HuH-7.5 (cell line): ENCODE measurements around the gene CLEC11A.

Source experiments
- DNase-seq: peaks from one replicate; pipeline ENCODE4 v3.0.0; 2011; ENCODE audit warnings: low spot score

Gene CLEC11A

GRCh38 chr19:50723069-50723468, at the start of gene CLEC11A:
TSS of gene CLEC11A (plus strand) at chr19:50723364. CDS start at chr19:50723526, 162 bp downstream.
- no peak for DNase-seq

DNA sequence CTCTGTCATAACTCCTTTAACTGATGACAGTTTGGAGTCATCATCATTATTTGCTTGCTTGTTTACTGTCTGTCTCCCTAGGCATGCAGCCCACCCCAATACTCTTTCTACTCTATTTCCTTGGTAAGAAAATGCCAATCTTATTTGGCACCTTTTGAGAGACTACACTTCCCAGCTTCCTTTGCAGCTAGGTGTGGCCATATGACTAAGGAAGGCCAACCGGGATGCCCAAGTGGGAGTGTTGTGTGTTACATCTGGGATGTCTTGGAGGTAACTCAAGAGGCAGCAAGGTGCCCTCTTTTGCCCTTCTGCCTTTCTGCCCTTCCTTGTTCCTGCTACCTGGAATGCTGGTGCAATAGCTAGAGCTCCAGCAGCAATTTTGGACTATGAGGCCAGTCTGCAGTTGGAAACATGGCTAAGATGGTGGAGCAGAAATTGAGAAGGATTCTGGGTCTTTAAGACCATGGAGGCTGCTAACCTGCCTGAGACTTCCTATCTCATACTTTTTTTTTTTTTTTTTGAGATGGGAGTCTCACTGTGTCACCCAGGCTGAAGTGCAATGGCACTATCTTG, 46.5 kb upstream of the CLEC11A start:
- no peak for DNase-seq

DNA sequence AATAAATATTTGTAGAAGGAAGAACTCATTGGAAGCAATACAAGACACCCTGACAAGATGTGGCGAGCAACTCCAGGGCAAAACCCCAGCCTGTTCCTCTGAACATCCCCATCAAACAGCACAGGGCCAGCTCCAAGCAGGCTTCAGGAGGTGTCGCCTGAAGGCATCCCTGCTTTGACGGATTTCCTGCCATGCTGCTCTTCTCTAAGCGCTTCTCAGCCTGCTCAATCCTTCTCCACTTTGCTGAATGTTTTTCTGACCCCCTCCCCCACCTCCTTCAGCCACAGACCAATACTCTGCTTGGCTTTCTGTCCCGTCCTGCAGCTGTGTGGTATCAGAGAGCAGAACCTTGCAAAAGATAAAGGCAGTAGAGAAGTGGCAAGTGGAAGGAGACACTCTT, 45.5 kb upstream of the CLEC11A start:
- DNase-seq, result no peak

DNA sequence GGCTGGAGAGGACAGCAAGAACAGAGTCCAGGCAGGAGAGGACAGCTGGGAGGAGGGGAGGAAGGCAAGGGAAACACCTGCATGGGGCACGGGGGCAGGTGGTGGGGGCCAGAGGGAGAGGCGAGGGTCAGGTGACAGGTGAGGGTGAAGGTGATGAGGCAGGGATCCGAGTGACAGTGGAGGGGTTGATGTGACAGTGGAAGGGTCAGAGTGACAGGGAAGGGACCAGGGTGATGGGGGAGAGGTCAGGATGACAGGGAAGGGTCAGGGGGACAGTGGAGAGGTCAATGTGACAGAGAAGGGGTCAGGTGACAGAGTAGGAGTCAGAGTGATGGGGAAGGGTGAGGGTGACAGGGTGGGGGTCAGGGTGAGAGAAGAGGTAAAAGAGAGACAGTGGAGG, 44.8 kb upstream of the CLEC11A start:
- DNase-seq, result no peak

DNA sequence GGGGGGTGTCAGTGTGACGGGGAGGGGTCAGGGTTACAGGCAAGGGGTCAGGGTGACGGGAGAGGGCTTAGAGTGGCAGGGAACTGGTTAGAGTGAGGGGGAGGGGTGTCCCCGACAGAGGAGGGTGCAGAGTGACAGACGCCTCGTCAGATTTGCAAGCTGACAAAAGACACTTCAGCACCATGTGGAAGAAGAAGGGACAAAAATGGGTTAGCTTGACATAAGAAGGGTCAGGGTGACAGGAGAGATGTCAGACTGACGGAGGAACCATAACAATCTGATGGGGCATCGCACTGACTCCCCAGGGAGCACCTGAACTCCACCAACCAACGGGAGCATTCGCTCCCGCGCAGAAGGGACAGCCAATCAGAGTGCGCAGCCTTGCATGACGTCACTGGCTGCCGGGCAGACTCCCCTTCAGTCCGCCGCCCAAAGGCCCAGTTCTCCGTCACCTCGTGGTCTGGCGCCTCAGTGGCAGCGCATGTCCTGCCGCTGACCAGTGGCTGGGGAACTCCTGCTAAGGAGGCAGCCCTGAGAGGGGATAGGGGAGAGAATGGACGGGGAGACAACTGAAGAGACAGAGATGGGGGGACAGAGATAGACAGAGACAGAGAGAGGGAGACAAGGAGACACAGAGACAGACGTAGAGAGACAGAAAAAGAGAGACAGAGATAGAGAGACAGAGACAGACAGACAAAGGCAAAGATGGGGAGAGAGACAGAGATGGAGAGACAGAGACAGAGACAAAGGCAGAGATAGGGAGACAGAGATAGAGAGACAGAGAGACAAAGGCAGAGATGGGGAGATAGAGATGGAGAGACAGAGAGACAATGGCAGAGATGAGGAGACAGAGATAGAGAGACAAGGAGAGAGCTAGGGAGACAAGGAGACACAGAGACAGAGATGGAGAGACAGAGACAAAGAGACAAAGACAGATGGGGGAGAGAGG, 43.7 kb upstream of the CLEC11A start:
- DNase-seq, result peak; percentile 64

GRCh38 chr19:50686310-50687032, 36.7 kb upstream of the CLEC11A start:
- no peak for DNase-seq

DNA sequence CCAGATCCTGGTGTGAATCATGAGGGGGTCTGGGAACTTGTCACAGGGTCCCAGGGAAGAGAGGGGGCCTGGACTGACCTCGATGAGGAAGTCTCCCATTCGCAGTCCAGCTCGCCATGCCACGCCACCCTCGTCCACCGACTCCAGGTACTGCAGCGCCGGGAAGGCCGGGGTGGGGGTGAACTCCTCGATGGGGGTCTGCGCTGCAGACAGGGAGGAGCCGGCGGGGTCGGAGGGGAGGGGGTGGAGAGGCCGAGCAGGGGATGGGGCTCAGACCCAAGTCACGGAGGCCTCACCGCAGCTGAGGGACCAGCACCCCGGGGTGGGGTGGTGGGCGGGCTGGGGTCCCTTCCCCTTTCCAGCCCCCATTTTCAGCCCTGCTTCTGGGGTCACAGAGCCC, 34.4 kb upstream of the CLEC11A start:
- DNase-seq, result no peak

GRCh38 chr19:50690439-50690838, 32.7 kb upstream of the CLEC11A start:
- no peak for DNase-seq

GRCh38 chr19:50693064-50693975, 29.8 kb upstream of the CLEC11A start:
- DNase-seq, result no peak

DNA sequence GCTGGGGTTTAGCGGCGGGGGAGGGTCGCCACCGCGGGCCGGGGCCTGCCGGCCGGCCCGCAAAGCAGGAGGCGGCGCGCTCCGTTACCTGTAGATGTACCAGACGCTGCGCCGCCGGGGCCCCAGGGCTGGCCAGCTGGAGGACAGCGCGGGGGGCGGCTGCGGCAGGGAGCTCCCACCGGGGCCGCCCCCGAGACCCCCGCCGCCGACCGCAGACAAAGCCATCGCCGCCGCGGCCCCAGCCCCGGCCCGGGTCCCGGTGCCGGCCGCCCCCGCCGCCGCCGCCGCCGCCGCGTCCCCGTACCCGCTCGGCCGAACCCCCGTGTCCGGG, 28.4 kb upstream of the CLEC11A start:
- DNase-seq, result no peak

GRCh38 chr19:50695251-50696093, 27.7 kb upstream of the CLEC11A start:
- peak; percentile 65 for DNase-seq

- no peak for DNase-seq
Measured at GRCh38 chr19:50696094-50696483, 27.1 kb upstream of the CLEC11A start.

DNA sequence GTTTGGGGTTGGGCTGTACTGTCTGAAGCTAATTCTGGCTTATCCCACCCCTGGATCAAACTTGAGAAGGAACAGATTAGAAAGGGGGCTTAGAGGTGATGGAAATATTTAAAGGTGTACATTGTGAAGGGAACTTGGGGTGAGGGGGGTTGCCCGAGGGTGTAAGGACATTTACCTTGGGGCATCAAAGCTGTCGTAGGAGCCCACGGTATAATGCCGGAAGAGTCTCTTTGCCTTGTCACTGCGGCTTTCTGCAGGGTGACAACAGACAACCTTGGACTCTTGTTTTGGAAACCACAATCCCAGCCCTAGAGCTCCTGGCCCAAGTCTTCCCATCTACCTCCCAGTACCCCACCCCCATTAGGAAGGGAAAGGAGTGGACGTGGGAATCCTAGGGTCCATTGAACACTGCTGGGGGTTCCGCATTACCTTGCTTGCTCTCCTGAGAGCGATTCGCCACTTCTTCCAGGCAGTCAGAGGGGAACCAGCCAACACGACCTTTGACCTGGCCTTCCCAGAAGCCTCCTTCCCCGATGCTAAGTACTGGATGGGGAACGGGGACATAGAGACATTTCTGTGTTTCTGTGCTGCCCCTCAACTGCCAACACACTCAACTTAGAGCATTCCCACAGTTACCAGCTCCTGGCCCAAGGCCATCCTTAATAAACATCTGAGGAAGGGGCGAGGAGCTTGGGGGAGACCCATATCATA, 25.6 kb upstream of the CLEC11A start:
- DNase-seq, result no peak

GRCh38 chr19:50701367-50701985, 21.7 kb upstream of the CLEC11A start:
- no peak for DNase-seq

DNA sequence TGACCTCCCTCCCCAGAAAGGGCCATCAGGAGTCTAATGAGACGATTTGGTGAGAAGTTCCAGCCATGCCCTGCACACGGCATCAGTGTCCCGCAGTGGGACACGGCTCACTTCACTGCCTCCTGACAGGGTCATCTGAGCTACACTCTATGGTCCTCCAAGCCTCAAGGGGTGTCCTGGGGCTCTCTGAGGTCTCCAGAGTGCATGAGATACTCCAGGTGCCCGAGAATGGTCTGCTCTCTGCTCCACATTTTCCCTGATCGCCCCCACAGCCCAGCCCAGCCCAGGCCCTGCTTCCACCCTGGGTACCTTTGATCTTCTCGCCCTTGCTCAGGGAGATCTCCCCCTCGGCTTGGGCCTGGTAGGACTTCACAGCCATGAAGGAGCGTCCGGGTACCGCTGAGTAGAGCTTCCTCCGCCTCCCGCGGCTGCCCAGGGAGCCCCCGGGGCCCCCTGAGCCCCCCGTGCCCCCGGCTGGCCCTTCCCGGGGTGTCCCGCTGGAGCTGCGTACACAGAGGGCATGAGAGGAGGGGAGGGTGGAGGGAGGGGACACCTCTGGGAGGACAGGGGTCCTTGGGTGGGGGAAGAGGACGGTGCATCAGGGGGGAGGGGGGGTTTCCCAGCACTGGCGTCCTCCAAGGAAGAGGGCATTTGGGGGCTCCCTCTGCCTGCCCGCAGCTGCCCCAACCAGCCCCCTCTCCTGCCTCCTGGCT, 20.9 kb upstream of the CLEC11A start:
- DNase-seq, result no peak

DNA sequence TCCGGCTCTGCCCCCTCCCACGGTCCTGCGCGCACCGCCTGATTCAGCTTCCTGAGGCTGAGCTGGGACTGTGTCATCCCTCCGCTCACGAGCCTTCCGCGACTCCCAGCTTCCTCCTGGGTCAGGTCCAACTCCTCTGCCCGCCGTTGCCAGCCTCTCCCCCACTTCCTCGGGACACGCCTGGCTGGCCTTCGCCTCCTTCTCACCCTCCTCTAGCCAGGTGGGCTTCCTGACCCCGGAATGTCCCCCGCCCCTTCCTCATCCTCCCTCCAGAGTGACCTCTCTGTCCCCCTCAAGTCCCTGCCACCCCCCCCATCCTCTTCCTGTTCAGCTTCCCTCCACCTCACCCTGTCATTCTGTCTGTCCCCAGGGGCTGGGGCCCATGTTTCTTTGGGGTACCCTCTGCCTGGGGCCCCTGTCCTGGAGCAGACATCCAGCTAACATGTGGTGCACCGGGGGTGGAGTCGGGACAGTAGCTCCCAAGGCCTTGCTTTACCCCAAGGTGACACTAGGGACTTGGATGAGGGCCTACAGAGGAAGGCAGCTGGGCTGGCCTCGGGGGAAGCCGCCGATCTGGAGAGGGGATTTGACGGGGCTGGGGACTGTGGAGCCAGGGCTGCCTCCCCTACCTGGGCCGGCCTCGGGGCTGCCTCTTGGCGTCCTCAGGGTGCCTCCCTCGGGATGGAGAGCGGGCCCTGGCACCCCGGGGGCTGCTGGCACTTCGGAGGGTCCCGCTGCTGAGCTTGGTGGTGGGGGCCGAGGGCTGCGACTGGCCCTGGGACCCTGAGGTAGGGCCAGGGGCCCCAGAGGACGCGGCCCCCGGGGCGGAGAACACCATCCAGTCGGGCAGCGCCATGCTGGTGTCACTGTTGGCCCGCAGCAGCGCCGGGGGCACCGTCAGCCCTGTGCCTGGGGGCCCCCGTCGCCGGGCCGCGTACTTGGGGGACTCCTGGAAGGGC, 20.0 kb upstream of the CLEC11A start:
- DNase-seq, result no peak

DNA sequence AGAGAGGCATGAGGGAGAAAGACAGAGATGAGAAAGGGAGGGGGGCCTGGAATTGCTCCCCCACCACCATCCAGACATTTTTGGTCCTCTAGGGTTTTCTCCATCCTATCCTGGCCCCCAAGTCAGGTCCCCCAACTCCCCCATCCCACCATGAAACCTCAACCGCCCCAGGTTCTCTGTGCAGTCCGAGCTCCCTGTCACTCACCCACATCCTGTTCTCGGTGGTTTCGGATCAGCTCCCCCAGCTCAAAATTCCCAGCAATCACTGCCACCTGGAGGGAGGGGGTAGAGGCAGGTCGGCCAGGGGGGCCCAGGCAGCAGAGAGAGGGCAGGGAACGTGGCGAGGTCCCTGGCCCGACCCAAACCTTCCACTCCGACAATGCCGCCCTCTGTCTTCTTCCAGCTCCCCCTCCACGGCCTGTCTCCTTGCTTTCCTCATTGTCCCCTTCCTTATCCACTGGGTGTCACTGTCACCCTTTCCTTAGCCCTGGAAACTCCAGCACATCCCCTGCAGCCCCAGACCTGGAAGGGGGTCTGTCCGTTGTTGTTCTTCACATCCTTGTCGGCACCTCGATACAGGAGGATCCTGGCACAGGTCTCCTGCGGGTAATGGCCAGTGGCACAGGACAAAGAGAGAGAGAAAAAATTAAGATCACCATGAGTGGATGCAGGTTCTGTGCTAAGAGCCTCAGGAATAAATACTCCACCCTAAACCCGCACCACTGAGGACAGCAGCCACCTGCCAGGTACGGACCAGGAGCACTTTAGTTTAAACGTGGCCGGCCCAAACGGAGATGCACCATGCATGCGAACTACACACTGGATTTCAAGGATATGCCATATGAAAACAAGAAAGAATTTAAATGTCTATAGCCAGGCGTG, 19.0 kb upstream of the CLEC11A start:
- no peak for DNase-seq
